ENCODE results near the gene PDE7B. TPM values are rescaled to one million over a fixed set of nuclear protein-coding genes. Genes with fewer than 3 reads are reported as not detected.

Gene PDE7B
- total and polyA plus RNA-seq, 2 of the 8 experiments (the other 6 are each of a cell fraction or from before 2014, with no cell fraction given), result not detected

DNA sequence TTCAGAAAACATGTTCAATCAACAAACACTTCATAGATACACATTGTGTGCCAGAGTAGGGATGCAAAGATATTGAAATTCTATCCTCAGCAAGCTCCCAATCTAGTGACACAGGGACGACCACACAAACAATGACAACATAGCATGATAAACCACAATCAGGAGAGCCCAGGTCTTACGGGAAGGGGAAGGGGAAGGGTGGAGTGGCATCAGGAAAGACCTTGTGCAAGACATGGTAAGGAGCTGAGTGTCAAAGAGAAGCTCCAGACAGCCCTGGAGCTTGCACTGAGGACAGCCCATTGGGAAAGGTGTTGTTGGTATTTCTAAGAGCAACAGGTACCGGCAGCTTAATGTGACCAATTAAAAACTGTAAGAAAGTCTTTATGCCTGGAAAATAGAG, 103.6 kb downstream of the PDE7B start (continued):
- TF ChIP-seq, protein P1, sequence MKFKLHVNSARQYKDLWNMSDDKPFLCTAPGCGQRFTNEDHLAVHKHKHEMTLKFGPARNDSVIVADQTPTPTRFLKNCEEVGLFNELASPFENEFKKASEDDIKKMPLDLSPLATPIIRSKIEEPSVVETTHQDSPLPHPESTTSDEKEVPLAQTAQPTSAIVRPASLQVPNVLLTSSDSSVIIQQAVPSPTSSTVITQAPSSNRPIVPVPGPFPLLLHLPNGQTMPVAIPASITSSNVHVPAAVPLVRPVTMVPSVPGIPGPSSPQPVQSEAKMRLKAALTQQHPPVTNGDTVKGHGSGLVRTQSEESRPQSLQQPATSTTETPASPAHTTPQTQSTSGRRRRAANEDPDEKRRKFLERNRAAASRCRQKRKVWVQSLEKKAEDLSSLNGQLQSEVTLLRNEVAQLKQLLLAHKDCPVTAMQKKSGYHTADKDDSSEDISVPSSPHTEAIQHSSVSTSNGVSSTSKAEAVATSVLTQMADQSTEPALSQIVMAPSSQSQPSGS (IDR thresholded peaks at IDR 0.05; ENCODE audit: low read length), result no peak
- no peak for TF ChIP-seq NANOG (IDR thresholded peaks at IDR 0.05; ENCODE audit: insufficient read depth, low read depth, low read length, poor library complexity, severe bottlenecking)
- TF ChIP-seq EGR1 (IDR thresholded peaks at IDR 0.05; ENCODE audit: borderline replicate concordance, low read depth, low read length), result no peak
- TF ChIP-seq FOSL1 (IDR thresholded peaks at IDR 0.05; ENCODE audit: insufficient read depth, low read depth, low read length), result no peak
- TF ChIP-seq SIRT6 (IDR thresholded peaks at IDR 0.05; ENCODE audit: low read length), result no peak
- TF ChIP-seq TBP (IDR thresholded peaks at IDR 0.05; ENCODE audit: low read depth, low read length), result no peak

All from H1 (cell line).